ENCODE measurements around the gene CST8.
"Not testable (repeated sequence)": the region's sequence is repeated elsewhere in the genome, so short reads cannot be mapped to it uniquely, and the experiment has no call there.

CST8 gene, protein sequence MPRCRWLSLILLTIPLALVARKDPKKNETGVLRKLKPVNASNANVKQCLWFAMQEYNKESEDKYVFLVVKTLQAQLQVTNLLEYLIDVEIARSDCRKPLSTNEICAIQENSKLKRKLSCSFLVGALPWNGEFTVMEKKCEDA

DNA sequence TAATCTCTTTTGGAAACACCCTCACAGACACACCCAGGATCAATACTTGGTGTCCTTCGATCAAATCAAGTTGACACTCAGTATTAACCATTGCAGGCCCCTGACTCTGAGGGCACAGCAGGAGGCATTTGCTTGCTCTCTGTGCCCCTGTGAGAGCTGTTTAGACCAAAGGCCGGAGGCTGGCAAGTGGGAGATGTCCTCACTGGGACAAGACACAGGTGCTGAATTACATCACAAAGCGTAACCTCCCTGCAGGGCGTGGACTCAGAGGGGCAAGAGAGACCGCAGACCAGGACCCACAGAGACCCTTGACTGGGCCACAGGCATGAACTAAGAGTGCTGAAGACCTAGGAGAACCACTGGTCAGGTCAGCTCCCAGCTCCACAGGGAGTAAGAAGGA lies at the start of gene CST8:
CST8 (plus strand) TSS at position 301 of the 400 bp plus-strand sequence. CDS start 551 bp downstream, outside the sequence.
- no peak for DNase-seq (ENCODE audit: low read depth)

DNA sequence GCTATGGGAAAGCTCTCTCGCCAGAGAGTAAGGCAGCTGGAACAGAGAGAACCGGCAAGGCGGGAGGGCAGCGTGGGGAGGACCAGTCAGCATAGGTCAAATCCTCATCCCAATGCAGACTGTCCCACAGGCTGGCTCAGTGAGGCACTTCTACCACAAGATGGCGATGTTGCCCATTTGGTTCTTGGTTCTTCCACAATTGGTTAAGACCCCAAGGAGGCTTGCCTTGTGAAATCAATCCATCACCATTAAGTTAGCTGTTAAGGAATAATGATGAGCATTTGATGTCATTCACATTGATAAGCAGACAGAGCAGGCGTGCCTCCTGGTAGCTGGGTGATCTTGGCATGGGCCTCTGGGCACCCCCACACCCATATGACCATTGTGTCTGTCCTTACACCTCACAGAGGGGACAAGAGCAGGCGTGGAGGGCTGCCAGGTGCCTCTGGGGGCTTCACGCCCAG lies 49.0 kb upstream of the CST8 start:
- DNase-seq (ENCODE audit: low read depth), result peak; percentile 36

DNA sequence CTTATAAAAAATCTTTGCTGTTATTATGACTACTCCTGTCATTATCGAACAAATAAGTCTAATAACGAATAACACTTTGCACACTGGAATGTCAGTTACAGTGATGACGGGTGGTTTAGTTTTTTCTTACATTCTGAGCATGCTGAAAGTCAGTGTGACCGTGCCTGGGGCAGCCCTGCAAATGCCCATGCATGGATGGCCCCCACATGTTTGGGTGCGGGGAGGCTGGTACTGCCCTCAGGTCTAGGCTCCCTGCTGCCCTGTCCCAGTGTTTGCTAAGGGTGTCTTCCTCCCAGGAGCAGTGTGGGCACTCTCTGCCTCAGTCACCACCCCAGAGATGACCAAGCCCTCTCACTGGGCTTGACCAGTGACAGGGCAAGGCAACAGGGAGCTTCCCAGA lies 48.5 kb upstream of the CST8 start:
- DNase-seq (ENCODE audit: low read depth), result no peak

GRCh38 chr20:23444859-23445258 lies 46.1 kb upstream of the CST8 start:
- DNase-seq (ENCODE audit: low read depth), result no peak

- DNase-seq (ENCODE audit: low read depth), result no peak
These were observed 45.2 kb upstream of the CST8 start for GRCh38 chr20:23445596-23446217.

- DNase-seq (ENCODE audit: low read depth), result no peak
These were observed 44.4 kb upstream of the CST8 start for GRCh38 chr20:23446505-23446904.

GRCh38 chr20:23448167-23448566 lies 42.8 kb upstream of the CST8 start:
- DNase-seq (ENCODE audit: low read depth), result no peak

- no peak for DNase-seq (ENCODE audit: low read depth)
These were observed 41.5 kb upstream of the CST8 start for GRCh38 chr20:23449421-23449820.

- no peak for DNase-seq (ENCODE audit: low read depth)
These were observed 40.0 kb upstream of the CST8 start for GRCh38 chr20:23450877-23451276.

GRCh38 chr20:23451956-23452487 lies 38.9 kb upstream of the CST8 start:
- DNase-seq (ENCODE audit: low read depth), result no peak

DNA sequence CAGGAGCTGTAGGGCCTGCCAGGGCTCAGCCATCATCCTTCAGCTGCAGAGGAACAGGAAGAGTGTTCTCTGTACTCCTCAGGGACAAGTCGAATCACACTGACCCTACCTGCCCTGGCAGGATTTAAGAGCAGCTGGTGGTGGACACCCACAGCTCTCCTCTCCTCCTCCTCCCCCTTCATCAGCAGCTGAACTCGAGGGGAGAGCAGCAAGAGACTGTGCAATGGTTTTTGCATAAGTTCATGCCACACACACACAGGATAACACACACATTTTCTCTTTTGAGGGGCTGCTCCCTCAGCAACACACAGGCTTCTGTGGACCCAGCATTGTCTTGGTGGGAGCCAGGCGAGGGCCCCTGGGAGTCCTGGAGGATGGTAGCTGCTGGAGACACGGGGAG lies 38.1 kb upstream of the CST8 start, which contains the start of gene CST11:
CST11 (minus strand) TSS at position 101 of the 400 bp plus-strand sequence; CDS start at position 36, 65 bp downstream.
- DNase-seq (ENCODE audit: low read depth), result no peak

DNA sequence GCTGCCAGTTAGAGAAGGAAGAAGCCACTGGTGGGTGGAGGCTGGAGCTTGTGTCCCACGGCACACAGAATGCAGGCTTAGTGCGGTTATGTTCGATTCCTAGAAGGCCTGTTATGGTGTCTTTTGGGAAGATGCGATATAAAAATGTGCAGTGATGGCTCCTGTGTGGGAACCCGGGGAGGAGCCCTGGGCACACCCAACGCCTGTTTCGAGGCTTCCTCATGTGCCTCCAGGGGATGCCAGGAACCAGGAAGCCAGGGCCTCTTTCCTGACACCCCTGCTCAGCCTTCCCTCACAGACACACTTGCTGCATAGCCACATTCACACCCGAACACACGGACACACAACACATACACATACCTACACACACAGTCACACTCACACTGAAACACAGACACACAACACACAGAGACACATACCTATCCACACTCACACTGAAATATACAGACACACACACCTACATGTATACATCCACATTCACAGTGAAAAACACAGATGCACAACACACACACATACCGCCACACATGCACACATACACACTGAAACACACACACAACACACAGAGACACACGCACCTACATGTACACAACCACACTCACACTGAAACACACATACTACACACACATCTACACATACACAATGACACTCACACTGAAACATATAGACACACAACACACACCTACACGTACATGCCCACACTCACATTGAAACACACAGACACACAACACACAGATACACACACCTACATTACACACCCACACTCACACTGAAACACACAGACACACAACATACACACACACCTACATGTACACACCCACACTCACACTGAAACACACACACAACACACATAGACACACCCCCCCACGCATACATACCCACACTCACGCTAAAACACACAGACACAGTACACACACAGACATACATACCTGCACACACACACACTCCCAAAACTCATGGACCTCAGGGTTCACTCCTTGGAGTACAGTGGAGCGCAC lies 37.1 kb upstream of the CST8 start:
- DNase-seq (ENCODE audit: low read depth), result no peak

DNA sequence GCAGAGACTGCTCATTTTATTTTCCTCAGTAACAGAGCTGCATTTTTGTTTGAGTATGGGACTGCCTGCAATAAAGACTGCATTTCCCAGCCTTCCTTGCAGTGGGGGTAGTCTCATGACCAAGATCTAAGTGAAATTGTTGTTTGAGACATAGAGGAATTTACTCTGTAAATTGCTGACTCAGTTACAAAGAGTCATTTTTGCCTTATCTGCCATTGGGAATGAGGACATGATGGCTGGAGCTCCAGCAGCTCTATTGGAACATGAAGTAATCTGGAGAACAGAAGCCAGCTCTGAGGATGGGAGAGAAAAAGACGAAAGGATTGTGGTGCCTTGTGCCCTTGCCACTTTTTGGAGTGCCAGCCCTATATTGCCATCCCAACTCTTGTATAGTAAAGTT lies 36.1 kb upstream of the CST8 start:
- DNase-seq (ENCODE audit: low read depth), result no peak

DNA sequence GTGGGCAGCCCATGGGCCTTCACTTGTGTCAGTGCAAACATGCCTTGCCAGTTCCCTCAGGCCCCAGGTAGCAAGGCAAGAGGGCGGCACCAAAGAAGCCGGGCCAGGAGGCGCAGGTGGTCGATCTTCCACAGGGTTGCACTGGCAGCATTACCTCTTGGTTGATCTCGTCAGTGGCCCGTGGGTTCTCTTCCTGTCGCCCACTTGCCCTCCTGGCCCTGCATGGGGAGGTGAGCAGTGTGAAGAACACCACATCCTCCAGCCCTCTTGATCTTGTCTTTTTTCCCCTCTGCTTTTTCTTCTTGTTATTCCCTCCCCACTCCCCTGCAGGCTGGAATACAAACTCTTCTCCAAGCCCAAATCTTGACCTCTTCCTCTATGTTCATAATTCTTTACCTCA lies 35.3 kb upstream of the CST8 start:
- DNase-seq (ENCODE audit: low read depth), result no peak

GRCh38 chr20:23456409-23456808 lies 34.5 kb upstream of the CST8 start:
- DNase-seq (ENCODE audit: low read depth), result no peak

DNA sequence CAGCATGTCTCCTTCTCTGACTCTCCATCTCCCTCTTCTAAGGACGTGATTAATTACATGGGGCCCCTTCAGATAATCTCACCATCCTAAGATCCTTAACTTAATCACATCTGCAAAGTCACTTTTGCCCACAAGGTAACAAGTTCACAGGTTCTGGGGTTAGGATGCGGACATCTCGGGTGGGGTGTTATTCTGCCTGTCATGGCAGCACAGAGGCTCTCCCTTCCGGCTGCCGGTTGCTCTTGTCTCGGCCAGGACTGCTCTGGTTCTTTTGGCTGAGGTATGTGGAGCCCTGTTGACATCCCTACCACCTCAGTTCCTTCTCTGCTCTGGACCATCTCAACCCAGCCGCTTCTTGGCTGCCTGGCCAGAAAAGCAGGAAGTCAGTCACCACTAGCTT lies 34.0 kb upstream of the CST8 start:
- no peak for DNase-seq (ENCODE audit: low read depth)

DNA sequence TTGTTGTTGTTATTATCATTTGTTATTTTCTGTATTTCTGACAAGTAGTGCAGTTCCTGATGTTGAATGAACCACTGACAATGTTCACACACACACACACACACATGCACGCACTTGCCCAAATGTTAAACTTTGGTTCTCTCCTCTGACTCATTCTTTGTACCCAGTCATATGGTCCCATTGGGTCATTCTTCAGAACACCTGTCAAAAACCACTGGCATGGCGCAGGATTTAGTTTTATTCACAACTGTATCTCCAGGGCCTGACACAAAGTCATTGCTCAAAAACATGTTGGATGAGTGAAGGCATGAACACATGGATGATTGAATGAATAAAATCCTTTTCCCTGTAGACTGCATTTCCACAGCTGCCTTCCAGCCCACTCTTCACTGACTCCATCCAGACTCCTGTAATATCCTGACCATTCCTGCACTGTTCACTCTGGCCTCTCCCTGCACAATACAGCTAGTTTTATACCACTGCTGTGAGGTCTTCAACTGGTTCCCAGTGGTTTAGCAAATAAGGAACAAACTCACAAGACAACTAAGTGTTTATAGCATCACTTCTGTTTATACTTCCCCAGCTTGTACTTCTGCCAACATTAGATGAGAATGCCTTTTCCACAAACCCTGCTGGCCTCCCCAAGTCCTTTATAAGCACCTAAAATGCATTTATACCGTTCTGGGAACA lies 31.3 kb upstream of the CST8 start:
- DNase-seq (ENCODE audit: low read depth), result no peak

DNA sequence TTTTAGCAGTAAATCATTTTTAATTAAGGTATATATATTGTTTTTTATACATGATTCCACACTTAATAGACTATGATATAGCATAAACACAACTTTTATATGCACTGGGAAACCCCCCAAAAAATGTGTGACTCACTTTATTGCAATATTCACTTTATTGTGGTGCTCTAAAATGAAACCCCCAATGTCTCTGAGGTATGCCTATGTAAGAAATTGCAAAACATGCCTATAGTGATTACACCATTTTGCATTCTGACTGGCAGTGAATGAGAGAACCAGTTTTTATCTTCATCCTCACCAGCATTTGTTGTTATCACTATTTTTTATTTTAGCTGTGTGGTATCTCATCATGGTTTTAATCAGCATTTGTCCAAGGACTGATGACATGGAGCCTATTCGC lies 29.7 kb upstream of the CST8 start:
- DNase-seq (ENCODE audit: low read depth), result no peak

GRCh38 chr20:23466961-23467360 lies 24.0 kb upstream of the CST8 start:
- DNase-seq (ENCODE audit: low read depth), result not testable (repeated sequence)

DNA sequence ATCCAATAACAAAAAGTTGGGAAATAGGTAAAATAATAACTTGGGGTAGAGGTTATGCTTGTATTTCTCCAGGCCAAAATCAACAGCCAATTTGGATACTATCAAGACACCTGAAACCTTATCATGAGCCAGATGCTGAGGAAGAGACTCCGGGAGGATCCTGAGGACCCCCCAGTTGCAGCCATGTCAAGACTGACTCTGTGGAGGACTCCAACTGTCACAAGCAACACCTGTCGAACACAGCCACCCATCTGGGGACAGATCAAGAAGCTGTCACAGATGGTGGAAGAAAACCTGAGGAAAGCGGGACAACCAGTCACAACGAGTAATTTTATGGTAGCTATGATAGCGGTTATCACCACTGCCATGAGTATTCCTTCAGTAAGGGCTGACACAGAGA lies 18.6 kb upstream of the CST8 start:
- not testable (repeated sequence) for DNase-seq (ENCODE audit: low read depth)

GRCh38 chr20:23473293-23473692 lies 17.6 kb upstream of the CST8 start:
- not testable (repeated sequence) for DNase-seq (ENCODE audit: low read depth)

DNA sequence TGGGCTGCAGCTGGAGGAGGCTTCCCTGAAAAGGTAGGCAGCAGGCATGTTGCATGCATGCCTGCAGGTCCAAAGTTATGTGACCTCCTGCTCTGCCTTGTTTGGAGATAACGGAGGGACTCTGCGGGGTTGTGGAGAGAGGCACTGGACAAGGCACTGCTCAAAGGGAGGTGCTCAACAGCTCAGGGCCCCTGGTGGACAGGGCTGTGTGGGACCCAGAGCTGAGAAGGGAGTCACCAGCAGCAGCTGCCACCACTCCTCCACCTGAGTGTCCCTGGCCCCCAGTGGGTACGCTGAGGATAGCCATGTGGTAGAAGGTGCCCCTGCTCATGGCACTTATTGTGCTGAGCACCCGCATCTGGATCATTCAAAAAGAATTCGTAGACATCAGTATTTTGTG lies 15.5 kb upstream of the CST8 start:
- DNase-seq (ENCODE audit: low read depth), result no peak
